Measurements from ENCODE around the gene HHIP. TPM values are rescaled to one million over a fixed set of nuclear protein-coding genes. Genes with fewer than 3 reads are reported as not detected.

HHIP gene
- total and polyA plus RNA-seq, 9 of the 15 experiments (the other 6 are each of a cell fraction or from before 2014, with no cell fraction given) = 0.09 TPM; not detected in 8

- Histone ChIP-seq H3K4me1 (replicated peaks in 1 of 2; ENCODE audit: control insufficient read depth in 2 of 2, insufficient read depth in 2 of 2, low read length in 2 of 2) (no peaks in the 10 kb centered on the region), H3K9me1 (ENCODE audit: control insufficient read depth, insufficient read depth, low read length) (no peaks in the 10 kb centered on the region), H3K9me3 (replicated peaks; ENCODE audit: control insufficient read depth, insufficient read depth, low read depth, low read length) (no peaks in the 10 kb centered on the region), H3K4me2 (ENCODE audit: insufficient read depth, low read length) (no peak overlapping the region), H2AFZ (ENCODE audit: low read depth, low read length) (no peak overlapping the region), H3K36me3 (ENCODE audit: control insufficient read depth, insufficient read depth, low read length) (no peaks in the 10 kb centered on the region), H3K27me3 (ENCODE audit: control insufficient read depth in 2 of 2, insufficient read depth in 2 of 2, low read length in 2 of 2) (no peaks in the 10 kb centered on the region), H3K9ac (ENCODE audit: insufficient read depth in 1 of 2, low read depth in 2 of 2, low read length in 2 of 2) (no peak overlapping the region), H3K27ac (ENCODE audit: extremely low read depth, low read depth, low read length) (no peak overlapping the region), H3K4me3 (no peak overlapping the region), H3K79me2 (ENCODE audit: control insufficient read depth, insufficient read depth, low read length) (no peaks in the 10 kb centered on the region), H4K20me1 (replicated peaks; ENCODE audit: control insufficient read depth, insufficient read depth, low read length) (no peaks in the 10 kb centered on the region)
- ChIA-PET CTCF (ENCODE audit: low intra/inter-chr PET ratio) (no interaction called here), POLR2A (no interaction called here)
- no peak for DNase-seq (ENCODE audit: extremely low read depth in 1 of 4, low spot score in 3 of 4)
- TF ChIP-seq IRF2 (CRISPR knock-in tag; IDR thresholded peaks at IDR 0.05) (no peak), POLR2AphosphoS2 (IDR thresholded peaks at IDR 0.05; ENCODE audit: low read length) (no peak), MEIS2 (IDR thresholded peaks at IDR 0.05; ENCODE audit: partially characterized antibody) (no peak), NR1H2 (CRISPR knock-in tag; IDR thresholded peaks at IDR 0.05) (no peak), RAD21 (CRISPR knock-in tag; conservative IDR thresholded peaks at IDR 0.05 in 1 of 2, IDR thresholded peaks at IDR 0.05 in 1 of 2) (no peak), NFE2L1 (tag; IDR thresholded peaks at IDR 0.05; ENCODE audit: borderline replicate concordance, low read depth) (no peak), ZNF740 (CRISPR knock-in tag; IDR thresholded peaks at IDR 0.05) (no peak), ZNF740 (tag; IDR thresholded peaks at IDR 0.05) (no peak), PML (IDR thresholded peaks at IDR 0.05; ENCODE audit: low read length) (no peak), ZNF232 (CRISPR knock-in tag; IDR thresholded peaks at IDR 0.05) (no peak), CBX1 (IDR thresholded peaks at IDR 0.05; ENCODE audit: low read depth) (no peak), PCBP2 (IDR thresholded peaks at IDR 0.05; ENCODE audit: low read depth, low read length, poor library complexity, severe bottlenecking) (no peak), ERF (CRISPR knock-in tag; IDR thresholded peaks at IDR 0.05) (no peak), ZNF184 (CRISPR knock-in tag; IDR thresholded peaks at IDR 0.05) (no peak), KLF1 (tag; IDR thresholded peaks at IDR 0.05) (no peak), EP400 (IDR thresholded peaks at IDR 0.05) (no peak), HNRNPH1 (optimal IDR thresholded peaks at IDR 0.05; ENCODE audit: low read depth, low read length) (no peak), TAL1 (IDR thresholded peaks at IDR 0.05) (no peak)
- no peak for ATAC-seq
- no TSS peak for BruUV-seq (replicated peaks)
- intact Hi-C loops (cut with micrococcal nuclease) = no loop called here
- in situ Hi-C loops (cut with MboI) = no loop called here
- no peak for FAIRE-seq
- 0% methylated on average over 5 of the region's 5 CpGs for WGBS (ENCODE audit: insufficient coverage, low coverage, missing lambda C conversion rate)
Measured at GRCh38 chr4:144659447-144659846, 13.5 kb downstream of the HHIP start.
